Adrenal gland (tissue), 5 donors: ENCODE measurements around the gene CHSY3.

ENCODE experiments used
- POLR2A ChIP-seq, 2 donors: fragments of 450-650 bp; IDR thresholded peaks; one replicate each; pipeline ENCODE4 v1.6.1; 2017; ENCODE audit warnings: antibody characterized with exemption in 2 of 2, mild to moderate bottlenecking in 2 of 2, moderate library complexity in 1 of 2
- TF ChIP-seq, protein P1 (sequence below), 6 experiments: fragments of 450-650 bp in 4 of 6; fragments of 200-600 bp in 2 of 6; sonication (generic) in 1 of 6; IDR thresholded peaks; 1 replicate in 5 of 6; 2 replicates in 1 of 6; pipeline versions ENCODE4 v1.5.1 to v1.8.0; 2016 to 2021; ENCODE audit warnings: antibody characterized with exemption in 6 of 6, mild to moderate bottlenecking in 2 of 6, moderate library complexity in 1 of 6
- donor health status: DM: no; HTN: no; CAD: no.

DNA sequence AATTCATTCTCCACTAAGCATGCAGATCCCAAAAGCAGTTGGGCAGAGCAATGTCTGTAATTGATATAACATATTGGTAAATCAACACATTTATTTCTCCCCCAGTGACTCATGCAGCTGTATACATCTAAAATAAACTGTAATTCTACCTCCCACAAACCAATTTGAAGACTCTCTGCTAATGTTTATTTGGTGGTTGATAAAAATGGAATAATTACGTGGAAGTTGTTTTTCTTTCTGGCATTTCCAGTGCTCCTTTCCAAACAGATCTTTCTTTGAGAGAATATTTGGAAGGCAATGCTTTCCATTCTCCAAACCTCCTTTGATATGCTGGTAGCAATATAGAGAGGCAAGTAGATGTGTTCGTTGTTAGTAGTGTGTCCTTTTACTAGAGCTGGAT lies 194.7 kb downstream of the CHSY3 start:
- no peak for TF ChIP-seq POLR2A (IDR thresholded peaks at IDR 0.05)
- TF ChIP-seq, protein P1, sequence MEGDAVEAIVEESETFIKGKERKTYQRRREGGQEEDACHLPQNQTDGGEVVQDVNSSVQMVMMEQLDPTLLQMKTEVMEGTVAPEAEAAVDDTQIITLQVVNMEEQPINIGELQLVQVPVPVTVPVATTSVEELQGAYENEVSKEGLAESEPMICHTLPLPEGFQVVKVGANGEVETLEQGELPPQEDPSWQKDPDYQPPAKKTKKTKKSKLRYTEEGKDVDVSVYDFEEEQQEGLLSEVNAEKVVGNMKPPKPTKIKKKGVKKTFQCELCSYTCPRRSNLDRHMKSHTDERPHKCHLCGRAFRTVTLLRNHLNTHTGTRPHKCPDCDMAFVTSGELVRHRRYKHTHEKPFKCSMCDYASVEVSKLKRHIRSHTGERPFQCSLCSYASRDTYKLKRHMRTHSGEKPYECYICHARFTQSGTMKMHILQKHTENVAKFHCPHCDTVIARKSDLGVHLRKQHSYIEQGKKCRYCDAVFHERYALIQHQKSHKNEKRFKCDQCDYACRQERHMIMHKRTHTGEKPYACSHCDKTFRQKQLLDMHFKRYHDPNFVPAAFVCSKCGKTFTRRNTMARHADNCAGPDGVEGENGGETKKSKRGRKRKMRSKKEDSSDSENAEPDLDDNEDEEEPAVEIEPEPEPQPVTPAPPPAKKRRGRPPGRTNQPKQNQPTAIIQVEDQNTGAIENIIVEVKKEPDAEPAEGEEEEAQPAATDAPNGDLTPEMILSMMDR (IDR thresholded peaks at IDR 0.05): no peak
